ENCODE data around the gene MRPL51. TPM values are rescaled to one million over a fixed set of nuclear protein-coding genes. Genes with fewer than 3 reads are reported as not detected.

MRPL51 gene
- total and polyA plus RNA-seq, 10 of the 15 experiments (the other 5 are each of a cell fraction or from before 2014, with no cell fraction given), result 137 to 1,202 (median 267) TPM

DNA sequence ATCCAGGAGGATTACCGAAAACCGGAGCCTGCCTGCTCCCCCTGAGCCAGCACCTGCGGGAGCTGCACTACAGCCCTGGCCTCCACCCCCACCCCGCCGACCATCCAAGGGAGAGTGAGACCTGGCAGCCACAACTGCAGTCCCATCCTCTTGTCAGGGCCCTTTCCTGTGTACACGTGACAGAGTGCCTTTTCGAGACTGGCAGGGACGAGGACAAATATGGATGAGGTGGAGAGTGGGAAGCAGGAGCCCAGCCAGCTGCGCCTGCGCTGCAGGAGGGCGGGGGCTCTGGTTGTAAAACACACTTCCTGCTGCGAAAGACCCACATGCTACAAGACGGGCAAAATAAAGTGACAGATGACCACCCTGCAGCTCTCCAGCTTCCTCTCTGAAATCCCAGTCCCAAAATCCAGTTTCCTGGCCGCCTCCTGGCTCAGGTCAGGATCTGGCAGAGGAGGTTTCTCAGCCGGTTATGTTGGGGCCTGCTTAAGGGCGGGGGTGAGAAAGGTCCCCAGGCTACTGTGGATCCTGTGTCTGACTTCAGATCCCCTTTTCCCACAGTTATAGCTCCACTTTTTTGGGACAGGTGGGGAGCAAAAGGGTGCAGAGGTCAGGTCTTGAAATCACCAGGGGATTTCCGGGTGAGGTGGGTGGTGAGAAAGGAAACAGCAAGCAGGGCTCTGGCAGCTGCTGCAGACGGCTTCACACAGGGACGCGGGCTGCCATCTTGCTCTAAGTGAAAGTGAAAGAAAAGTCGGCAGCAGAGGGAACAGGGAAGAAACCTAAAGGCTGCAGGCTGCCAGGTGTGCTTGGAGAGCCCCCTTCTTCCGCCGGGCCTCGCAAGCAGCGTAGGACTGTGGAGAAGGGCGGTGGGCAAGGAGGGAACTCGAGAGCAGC is 41.5 kb downstream of the MRPL51 start, which contains the start of gene TAPBPL (continued):
- no peak for TF ChIP-seq ZNF592 (IDR thresholded peaks at IDR 0.05)
- TF ChIP-seq ZBTB40 (IDR thresholded peaks at IDR 0.05; ENCODE audit: borderline replicate concordance), result 0 out of 2 replicates have a peak, but pooled peaks have one; percentile 45

Data from GM12878 (cell line).